ENCODE data around the gene POLD2. TPM values are rescaled to one million over a fixed set of nuclear protein-coding genes. Genes with fewer than 3 reads are reported as not detected.

POLD2 gene
- total and polyA plus RNA-seq, 2 of the 4 experiments (the other 2 are of a cell fraction): 142 to 163 TPM

GRCh38 chr7:44121761-44122420 is 1.5 kb downstream of the POLD2 start (continued):
- TF ChIP-seq SMC3 (IDR thresholded peaks at IDR 0.05; ENCODE audit: low read depth, low read length): no peak

DNA sequence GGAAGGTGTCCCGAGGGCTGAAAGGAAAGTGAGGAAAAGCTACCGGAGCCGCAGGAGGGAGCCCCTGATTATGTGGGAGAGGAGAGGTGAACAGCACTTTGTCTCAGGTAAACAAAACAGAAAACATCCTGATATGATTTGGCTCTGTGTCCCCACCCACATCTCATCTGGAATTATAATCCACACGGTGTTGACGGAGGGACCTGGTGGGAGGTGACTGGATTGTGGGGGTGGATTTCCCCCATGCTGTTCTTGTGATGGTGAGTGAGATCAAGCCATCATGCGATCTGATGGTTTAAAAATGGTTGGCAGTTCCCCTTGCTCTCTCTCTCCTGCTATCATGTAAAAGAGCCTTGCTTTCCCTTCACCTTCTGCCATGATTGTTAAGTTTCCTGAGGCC is 3.0 kb downstream of the POLD2 start:
- no peak overlapping the region for H4K91ac ChIP-seq (ENCODE audit: insufficient read depth, low read depth, low read length)
- no peak overlapping the region for H2BK20ac ChIP-seq (ENCODE audit: low read depth, low read length)
- no peak overlapping the region for H2AK9ac ChIP-seq (replicated peaks; ENCODE audit: low read depth, low read length, poor library complexity)
- no peak overlapping the region for H2AK5ac ChIP-seq (ENCODE audit: low read depth, low read length)
- TF ChIP-seq CEBPB (IDR thresholded peaks at IDR 0.05; ENCODE audit: low read depth, low read length) (no peak), MAZ (IDR thresholded peaks at IDR 0.05; ENCODE audit: borderline replicate concordance, low read depth, low read length) (no peak), MAFK (IDR thresholded peaks at IDR 0.05; ENCODE audit: low read depth, low read length) (no peak), RCOR1 (IDR thresholded peaks at IDR 0.05; ENCODE audit: insufficient replicate concordance, low read length) (no peak), MXI1 (IDR thresholded peaks at IDR 0.05; ENCODE audit: borderline replicate concordance, low read depth, low read length) (no peak), RAD21 (IDR thresholded peaks at IDR 0.05; ENCODE audit: low read length) (no peak), SMC3 (IDR thresholded peaks at IDR 0.05; ENCODE audit: low read depth, low read length) (no peak), ELK1 (IDR thresholded peaks at IDR 0.05; ENCODE audit: borderline replicate concordance, low read depth, low read length) (no peak), RFX5 (IDR thresholded peaks at IDR 0.05; ENCODE audit: low read depth, low read length) (no peak)
- WGBS, 2 experiments (ENCODE audit: extremely low coverage in 2 of 2, insufficient read length in 1 of 2): no CpG with 5 or more reads among the region's 6 CpGs
- no peak overlapping the region for H3K14ac ChIP-seq (replicated peaks; ENCODE audit: low read depth, low read length)
- dilution Hi-C loops (cut with HindIII; ENCODE audit: low sequenced_read_pairs, unreplicated experiment) (no loop called here), intact Hi-C loops (cut with micrococcal nuclease) (no loop called here), in situ Hi-C loops (cut with MboI; ENCODE audit: low sequenced_read_pairs) (loop anchor here (10.0 kb wide), 1 partner anchor 74 kb away; no protein-coding TSS in a partner anchor)
- H4K8ac ChIP-seq (ENCODE audit: low read depth in 2 of 2, low read length in 2 of 2): no peak overlapping the region
- no peak overlapping the region for H3K18ac ChIP-seq (ENCODE audit: low read depth, low read length)
- H3K9me1 ChIP-seq (ENCODE audit: insufficient read depth, low read length): peaks cover 16% of the 10 kb centered on the region
- no peak overlapping the region for H2BK5ac ChIP-seq (ENCODE audit: low read depth, low read length, poor library complexity, severe bottlenecking)
- no peaks in the 10 kb centered on the region for H3K9me3 ChIP-seq (ENCODE audit: control insufficient read depth, insufficient read depth, low read length)
- H3K4me1 ChIP-seq (ENCODE audit: control insufficient read depth, insufficient read depth, low read length): peaks cover 6% of the 10 kb centered on the region
- no peaks in the 10 kb centered on the region for H3K27me3 ChIP-seq (ENCODE audit: control insufficient read depth, insufficient read depth, low read length)
- CTCF ChIA-PET: no interaction called here
- no peak overlapping the region for H3K27ac ChIP-seq (ENCODE audit: insufficient read depth, low read length)
- DNase-seq (no peak), ATAC-seq (ENCODE audit: low read depth) (no peak)
- H3K79me1 ChIP-seq (ENCODE audit: low read depth in 1 of 2, low read length in 2 of 2): peaks cover 17 to 52% of the 10 kb centered on the region in 2 experiments
- no peak overlapping the region for H2BK120ac ChIP-seq (ENCODE audit: low read depth, low read length)
- POLR2A ChIA-PET (ENCODE audit: unreplicated experiment): no interaction called here
- H3K56ac ChIP-seq (ENCODE audit: extremely low read depth, insufficient read depth, low read length): no peak overlapping the region
- H3K23ac ChIP-seq (ENCODE audit: low read depth, low read length): no peak overlapping the region
- H3K4me3 ChIP-seq (ENCODE audit: insufficient read depth, low read depth, low read length): no peak overlapping the region
- peaks cover 36% of the 10 kb centered on the region for H3K36me3 ChIP-seq (ENCODE audit: control insufficient read depth, insufficient read depth, low read length)
- H2AFZ ChIP-seq (replicated peaks; ENCODE audit: low read length, poor library complexity): no peak overlapping the region
- H2BK15ac ChIP-seq (ENCODE audit: low read depth, low read length): no peak overlapping the region
- no peak overlapping the region for H3K4me2 ChIP-seq (ENCODE audit: low read depth, low read length)
- no peak overlapping the region for H4K5ac ChIP-seq (ENCODE audit: low read depth, low read length)
- BruUV-seq (replicated peaks): no TSS peak
- no peak overlapping the region for H3K9ac ChIP-seq (ENCODE audit: low read depth, low read length)
- H4K20me1 ChIP-seq (ENCODE audit: insufficient read depth, low read length): no peaks in the 10 kb centered on the region; the same call in 1 of the 2 replicates
- no peak overlapping the region for H3K4ac ChIP-seq (ENCODE audit: low read depth, low read length)
